ENCODE data around the gene TRIM54.

The TRIM54 gene

DNA sequence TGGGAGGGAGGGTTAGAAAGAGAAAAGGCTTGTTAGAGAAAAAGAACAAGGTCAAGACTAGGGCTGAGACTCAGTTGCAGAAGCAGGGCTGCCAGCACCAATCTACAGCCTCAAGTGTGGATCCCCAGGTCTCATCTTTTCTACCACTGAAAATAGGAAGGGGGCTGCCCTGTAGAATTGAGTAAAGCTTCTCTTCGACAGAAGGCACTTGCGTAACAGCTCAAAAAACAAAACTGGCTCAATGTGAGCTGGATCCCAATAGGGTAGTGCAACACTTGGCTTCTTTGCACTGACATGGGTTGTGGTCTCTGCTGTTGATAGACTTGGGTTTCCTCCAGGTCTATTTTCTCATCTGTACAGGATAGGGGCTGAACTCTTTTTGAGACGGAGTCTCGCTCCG, 42.5 kb downstream of the TRIM54 start:
- TF ChIP-seq, protein P1, sequence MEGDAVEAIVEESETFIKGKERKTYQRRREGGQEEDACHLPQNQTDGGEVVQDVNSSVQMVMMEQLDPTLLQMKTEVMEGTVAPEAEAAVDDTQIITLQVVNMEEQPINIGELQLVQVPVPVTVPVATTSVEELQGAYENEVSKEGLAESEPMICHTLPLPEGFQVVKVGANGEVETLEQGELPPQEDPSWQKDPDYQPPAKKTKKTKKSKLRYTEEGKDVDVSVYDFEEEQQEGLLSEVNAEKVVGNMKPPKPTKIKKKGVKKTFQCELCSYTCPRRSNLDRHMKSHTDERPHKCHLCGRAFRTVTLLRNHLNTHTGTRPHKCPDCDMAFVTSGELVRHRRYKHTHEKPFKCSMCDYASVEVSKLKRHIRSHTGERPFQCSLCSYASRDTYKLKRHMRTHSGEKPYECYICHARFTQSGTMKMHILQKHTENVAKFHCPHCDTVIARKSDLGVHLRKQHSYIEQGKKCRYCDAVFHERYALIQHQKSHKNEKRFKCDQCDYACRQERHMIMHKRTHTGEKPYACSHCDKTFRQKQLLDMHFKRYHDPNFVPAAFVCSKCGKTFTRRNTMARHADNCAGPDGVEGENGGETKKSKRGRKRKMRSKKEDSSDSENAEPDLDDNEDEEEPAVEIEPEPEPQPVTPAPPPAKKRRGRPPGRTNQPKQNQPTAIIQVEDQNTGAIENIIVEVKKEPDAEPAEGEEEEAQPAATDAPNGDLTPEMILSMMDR (IDR thresholded peaks at IDR 0.05), result no peak
- H3K27me3 ChIP-seq (ENCODE audit: control insufficient read depth, insufficient read depth, low read length), result no peaks in the 10 kb centered on the region
- no peak overlapping the region for H2AFZ ChIP-seq
- H3K9ac ChIP-seq, result no peak overlapping the region
- H3K27ac ChIP-seq, result no peak overlapping the region
- no peaks in the 10 kb centered on the region for H3K36me3 ChIP-seq (ENCODE audit: control insufficient read depth, insufficient read depth, low read length)
- no peak overlapping the region for H3K4me3 ChIP-seq (ENCODE audit: low read depth, low read length)
- H3K79me2 ChIP-seq, result no peaks in the 10 kb centered on the region
- H3K9me3 ChIP-seq (ENCODE audit: control insufficient read depth, low read length), result no peaks in the 10 kb centered on the region
- no peak overlapping the region for H3K4me2 ChIP-seq (ENCODE audit: low read length)
- peaks cover 18% of the 10 kb centered on the region for H3K4me1 ChIP-seq

DNA sequence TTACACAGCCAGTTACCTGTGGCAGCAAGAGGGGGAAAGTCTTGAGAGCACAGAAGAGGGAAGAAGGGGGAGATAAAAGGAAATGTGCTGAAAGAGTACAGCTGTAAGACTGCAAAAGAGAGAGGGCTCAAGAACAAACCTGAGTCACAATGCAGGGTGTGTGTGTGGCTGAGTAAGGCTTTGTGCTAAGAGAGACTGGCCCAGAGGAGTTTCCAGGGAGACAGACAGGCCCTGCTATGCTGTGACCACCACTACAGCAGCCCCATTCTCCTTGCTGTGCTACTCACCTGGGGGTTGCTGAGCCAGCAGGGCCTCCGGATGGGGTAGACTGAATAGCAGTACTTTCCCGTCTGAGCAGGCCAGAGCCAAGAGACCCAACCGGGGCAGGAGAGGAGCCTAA, 53.1 kb downstream of the TRIM54 start:
- Histone ChIP-seq H3K27me3 (ENCODE audit: control insufficient read depth, insufficient read depth, low read length) (no peaks in the 10 kb centered on the region), H3K9me3 (ENCODE audit: control insufficient read depth, low read length) (no peaks in the 10 kb centered on the region), H3K4me3 (ENCODE audit: low read depth, low read length) (no peak overlapping the region), H3K9ac (no peak overlapping the region), H3K36me3 (ENCODE audit: control insufficient read depth, insufficient read depth, low read length) (no peaks in the 10 kb centered on the region), H3K4me1 (no peaks in the 10 kb centered on the region), H3K4me2 (ENCODE audit: low read length) (no peak overlapping the region), H2AFZ (no peak overlapping the region), H3K79me2 (no peaks in the 10 kb centered on the region), H3K27ac (no peak overlapping the region)
- TF ChIP-seq, protein P1 (IDR thresholded peaks at IDR 0.05), result no peak

DNA sequence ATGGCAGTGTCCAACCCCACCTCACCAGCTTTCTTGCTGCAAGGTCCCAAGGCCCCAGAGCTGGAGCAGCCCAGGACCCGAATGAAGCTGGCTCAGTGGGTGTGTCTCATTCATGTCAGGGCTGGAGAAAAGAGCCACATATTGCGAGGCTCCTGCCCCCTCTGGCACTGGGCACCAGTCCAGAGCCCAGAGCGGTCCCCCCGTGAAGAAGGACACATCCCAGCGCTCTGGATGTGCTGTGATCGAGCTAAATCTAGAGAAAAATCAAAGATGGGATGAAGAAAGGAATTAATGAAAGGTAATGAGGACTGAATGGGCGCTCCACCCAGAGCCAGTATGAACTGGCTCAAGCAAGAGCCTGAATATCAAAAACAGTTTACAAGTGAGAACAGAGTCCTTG, 53.9 kb downstream of the TRIM54 start:
- no peaks in the 10 kb centered on the region for H3K36me3 ChIP-seq (ENCODE audit: control insufficient read depth, insufficient read depth, low read length)

DNA sequence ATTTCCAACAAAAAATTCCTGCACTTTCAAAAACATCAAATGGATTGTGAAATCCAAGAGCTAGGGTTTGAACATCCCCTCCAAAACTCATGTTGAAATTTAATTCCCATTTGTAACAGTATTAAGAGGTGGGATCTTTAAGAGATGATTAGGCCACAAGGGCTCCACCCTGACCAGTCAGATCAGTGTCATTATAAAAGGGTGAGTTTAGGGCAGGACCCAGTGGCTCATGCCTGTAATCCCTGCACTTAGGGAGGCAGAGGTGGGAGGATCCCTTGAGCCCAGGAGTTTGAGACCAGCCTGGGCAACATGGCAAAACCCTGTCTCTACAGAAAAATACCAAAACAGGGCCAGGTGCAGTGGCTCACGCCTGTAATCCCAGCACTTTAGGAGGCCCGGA, 65.4 kb downstream of the TRIM54 start:
- TF ChIP-seq, protein P1 (IDR thresholded peaks at IDR 0.05), result no peak
- H3K27me3 ChIP-seq (ENCODE audit: control insufficient read depth, insufficient read depth, low read length), result no peaks in the 10 kb centered on the region

More for the DNA sequence above, 53.9 kb downstream of the TRIM54 start:
- Histone ChIP-seq H2AFZ (no peak overlapping the region), H3K9ac (no peak overlapping the region), H3K4me2 (ENCODE audit: low read length) (no peak overlapping the region), H3K4me1 (no peaks in the 10 kb centered on the region), H3K27ac (no peak overlapping the region), H3K79me2 (no peaks in the 10 kb centered on the region), H3K4me3 (ENCODE audit: low read depth, low read length) (no peak overlapping the region), H3K9me3 (ENCODE audit: control insufficient read depth, low read length) (no peaks in the 10 kb centered on the region), H3K27me3 (ENCODE audit: control insufficient read depth, insufficient read depth, low read length) (no peaks in the 10 kb centered on the region)
- TF ChIP-seq, protein P1 (IDR thresholded peaks at IDR 0.05), result no peak

DNA sequence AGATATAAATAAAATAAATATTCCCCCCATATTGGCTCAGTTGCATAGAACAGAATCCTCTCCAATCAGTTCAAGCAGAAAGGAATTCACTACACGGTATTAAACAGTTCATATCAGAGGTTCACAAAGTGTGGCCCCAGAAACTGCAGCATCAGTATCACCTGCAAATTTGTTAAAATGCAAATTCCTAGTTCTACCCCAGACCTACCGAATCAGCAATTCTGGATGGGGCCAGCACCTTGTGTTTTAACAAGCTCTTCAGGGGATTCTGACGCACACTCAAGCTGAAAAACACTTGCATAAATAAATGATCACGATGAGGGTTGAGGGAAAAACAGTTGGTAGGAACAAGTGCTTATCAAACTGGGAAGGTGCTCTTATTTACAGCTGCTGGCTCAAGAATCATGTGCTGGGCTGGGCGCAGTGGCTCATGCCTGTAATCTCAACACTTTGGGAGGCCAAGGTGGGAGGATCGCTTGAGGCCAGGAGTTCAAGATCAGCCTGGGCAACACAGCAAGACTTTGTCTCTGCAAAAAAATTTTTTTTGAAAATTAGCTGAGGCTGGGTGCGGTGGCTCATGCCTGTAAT, 68.0 kb downstream of the TRIM54 start:
- Histone ChIP-seq H3K27ac (no peak overlapping the region), H3K79me2 (peaks cover 66% of the 10 kb centered on the region), H3K4me1 (peaks cover 4% of the 10 kb centered on the region)

More for the DNA sequence above, 65.4 kb downstream of the TRIM54 start:
- Histone ChIP-seq H3K4me3 (ENCODE audit: low read depth, low read length) (no peak overlapping the region), H2AFZ (no peak overlapping the region), H3K4me1 (no peaks in the 10 kb centered on the region), H3K79me2 (peaks cover 61% of the 10 kb centered on the region), H3K9me3 (ENCODE audit: control insufficient read depth, low read length) (no peaks in the 10 kb centered on the region), H3K9ac (no peak overlapping the region), H3K4me2 (ENCODE audit: low read length) (no peak overlapping the region), H3K36me3 (ENCODE audit: control insufficient read depth, insufficient read depth, low read length) (no peaks in the 10 kb centered on the region), H3K27ac (no peak overlapping the region)

More for the DNA sequence above, 68.0 kb downstream of the TRIM54 start:
- no peak overlapping the region for H2AFZ ChIP-seq
- TF ChIP-seq, protein P1 (IDR thresholded peaks at IDR 0.05), result no peak
- H3K4me2 ChIP-seq (ENCODE audit: low read length), result no peak overlapping the region
- no peak overlapping the region for H3K9ac ChIP-seq
- H3K27me3 ChIP-seq (ENCODE audit: control insufficient read depth, insufficient read depth, low read length), result no peaks in the 10 kb centered on the region
- no peak overlapping the region for H3K4me3 ChIP-seq (ENCODE audit: low read depth, low read length)
- H3K36me3 ChIP-seq (ENCODE audit: control insufficient read depth, insufficient read depth, low read length), result no peaks in the 10 kb centered on the region
- H3K9me3 ChIP-seq (ENCODE audit: control insufficient read depth, low read length), result no peaks in the 10 kb centered on the region

All from parathyroid adenoma (tissue), 2 donors.